Measurements from ENCODE around the gene SYNGR4. TPM values are rescaled to one million over a fixed set of nuclear protein-coding genes. Genes with fewer than 3 reads are reported as not detected.
A peak's percentile ranks its signal among the peaks of the same experiment; 100 is the strongest.

Gene SYNGR4
- total RNA-seq, 4 donors from 2014 or later: not detected

DNA sequence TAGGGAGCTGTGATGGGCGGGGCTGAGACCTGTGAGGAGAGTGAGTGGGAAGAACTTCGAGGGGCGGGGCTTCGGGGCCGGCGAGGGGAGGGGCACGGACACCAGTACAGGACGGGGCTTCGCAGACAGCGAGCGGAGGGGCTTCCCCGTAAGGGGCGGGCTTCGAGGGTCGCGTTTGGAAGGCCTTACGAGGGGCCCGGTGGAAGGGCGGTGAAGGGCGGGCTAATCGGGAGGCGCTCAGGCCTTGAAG lies 42.9 kb upstream of the SYNGR4 start:
- peak overlapping the region; percentile 54 to 75 for H3K4me3 ChIP-seq
- TF ChIP-seq POLR2A (IDR thresholded peaks at IDR 0.05) (peak in 1 of 2 donors; percentile 44), CTCF (IDR thresholded peaks at IDR 0.05) (no peak)
- no peaks in the 10 kb centered on the region for H3K9me3 ChIP-seq
- peak overlapping the region; percentile 97 to 100 for H3K27ac ChIP-seq
- DNase-seq: peak; percentile 97 to 99
- intact Hi-C loops (cut with DNase I; ENCODE audit: low total_unique reads): no loop called here
- no peaks in the 10 kb centered on the region for H3K4me1 ChIP-seq
- H3K36me3 ChIP-seq: no peaks in the 10 kb centered on the region
- no peaks in the 10 kb centered on the region for H3K27me3 ChIP-seq

DNA sequence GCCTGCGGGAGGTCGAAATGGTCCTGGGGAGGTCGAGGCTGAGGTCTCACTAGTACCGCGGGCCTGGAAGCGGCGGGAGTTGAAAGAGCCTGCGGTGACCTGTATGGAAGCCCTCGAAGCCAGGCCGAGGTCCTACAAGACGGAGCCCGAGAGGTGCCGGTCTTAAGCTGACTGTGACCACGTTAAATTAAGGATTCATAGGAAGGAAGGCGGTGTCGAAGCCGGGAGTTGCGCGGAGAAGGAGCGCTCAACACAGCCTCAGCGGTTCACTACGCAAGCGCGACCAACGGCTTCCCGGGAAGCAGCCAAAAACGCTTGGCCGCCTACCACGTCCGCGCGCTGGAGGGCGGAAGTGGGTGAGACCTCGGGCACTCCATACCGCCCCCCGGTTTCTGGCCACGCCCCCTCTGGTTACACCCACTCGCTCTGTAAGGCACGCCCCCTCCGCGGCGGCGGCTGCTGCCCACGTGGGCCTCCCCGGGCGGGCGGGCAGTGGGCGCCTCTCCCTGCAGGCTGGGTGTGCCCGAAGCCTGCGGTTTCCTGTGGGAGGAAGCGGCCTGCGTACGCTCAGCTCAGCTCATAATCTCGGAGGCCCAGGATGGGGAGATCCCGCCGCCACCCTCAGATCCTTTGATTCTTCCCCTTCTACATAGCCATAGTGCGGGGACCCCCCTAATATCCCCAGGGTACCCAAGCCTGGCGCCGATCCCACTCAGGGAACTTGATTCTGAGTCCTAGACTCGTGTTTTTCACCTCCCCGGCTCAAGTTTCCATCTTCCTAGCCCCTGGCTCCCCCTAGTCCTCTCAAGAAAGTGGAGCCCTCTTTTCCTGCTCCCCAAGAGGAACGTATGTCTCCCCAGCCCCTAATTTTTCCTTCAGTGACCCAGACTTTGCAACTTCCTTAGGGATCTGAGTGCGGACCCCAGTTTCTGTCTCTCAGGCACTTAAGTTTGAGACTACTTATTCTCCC lies 42.3 kb upstream of the SYNGR4 start:
- H3K9me3 ChIP-seq: no peaks in the 10 kb centered on the region
- no peaks in the 10 kb centered on the region for H3K36me3 ChIP-seq
- TF ChIP-seq CTCF (IDR thresholded peaks at IDR 0.05) (peak in 2 of 4 experiments; percentile 1 to 40), POLR2A (IDR thresholded peaks at IDR 0.05) (peak; percentile 68 to 85)
- H3K4me1 ChIP-seq: no peaks in the 10 kb centered on the region
- DNase-seq: peak; percentile 99
- peak overlapping the region; percentile 97 to 100 for H3K27ac ChIP-seq
- H3K27me3 ChIP-seq: no peaks in the 10 kb centered on the region
- peak overlapping the region; percentile 54 to 75 for H3K4me3 ChIP-seq
- intact Hi-C loops (cut with DNase I; ENCODE audit: low total_unique reads): no loop called here

DNA sequence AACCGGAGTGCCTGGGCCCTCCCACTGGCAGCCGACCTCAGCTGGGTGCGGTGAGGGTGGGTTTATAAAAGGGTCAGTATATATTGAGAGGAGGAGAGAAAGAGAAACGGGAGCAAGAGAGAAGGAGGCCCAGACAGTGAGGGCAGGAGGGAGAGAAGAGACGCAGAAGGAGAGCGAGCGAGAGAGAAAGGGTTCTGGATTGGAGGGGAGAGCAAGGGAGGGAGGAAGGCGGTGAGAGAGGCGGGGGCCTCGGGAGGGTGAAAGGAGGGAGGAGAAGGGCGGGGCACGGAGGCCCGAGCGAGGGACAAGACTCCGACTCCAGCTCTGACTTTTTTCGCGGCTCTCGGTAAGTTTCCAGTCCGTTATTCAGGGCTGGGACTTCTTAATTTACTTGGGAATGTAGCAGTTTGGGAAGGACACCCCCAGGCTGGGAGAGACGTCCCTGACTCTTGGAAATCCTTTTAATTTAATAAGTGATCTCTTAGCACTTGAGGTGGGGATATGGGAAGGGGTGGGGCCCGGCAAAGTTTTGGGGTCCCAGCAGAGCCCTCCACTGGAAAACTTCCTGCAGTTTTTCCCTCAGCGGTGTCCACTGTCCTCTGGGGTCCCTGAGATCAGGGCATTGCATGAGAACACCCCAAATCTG lies 38.8 kb upstream of the SYNGR4 start, which contains the start of gene EMP3:
Gene EMP3, plus strand, starts transcription at position 288 of the 646 bp plus-strand sequence. CDS start 1,293 bp downstream, outside the sequence.
- Histone ChIP-seq H3K9me3 (no peaks in the 10 kb centered on the region), H3K27ac (peak within 1 kb of the TSS; percentile 97 to 100), H3K4me3 (peak within 1 kb of the TSS; percentile 50 to 80), H3K36me3 (no peaks in the 10 kb centered on the region), H3K27me3 (no peaks in the 10 kb centered on the region), H3K4me1 (no peaks in the 10 kb centered on the region)
- DNase-seq: peak; percentile 88 to 91
- TF ChIP-seq POLR2A (IDR thresholded peaks at IDR 0.05): peak; percentile 54 to 67
- TF ChIP-seq CTCF (IDR thresholded peaks at IDR 0.05): no peak
- intact Hi-C loops (cut with DNase I; ENCODE audit: low total_unique reads): no loop called here

DNA sequence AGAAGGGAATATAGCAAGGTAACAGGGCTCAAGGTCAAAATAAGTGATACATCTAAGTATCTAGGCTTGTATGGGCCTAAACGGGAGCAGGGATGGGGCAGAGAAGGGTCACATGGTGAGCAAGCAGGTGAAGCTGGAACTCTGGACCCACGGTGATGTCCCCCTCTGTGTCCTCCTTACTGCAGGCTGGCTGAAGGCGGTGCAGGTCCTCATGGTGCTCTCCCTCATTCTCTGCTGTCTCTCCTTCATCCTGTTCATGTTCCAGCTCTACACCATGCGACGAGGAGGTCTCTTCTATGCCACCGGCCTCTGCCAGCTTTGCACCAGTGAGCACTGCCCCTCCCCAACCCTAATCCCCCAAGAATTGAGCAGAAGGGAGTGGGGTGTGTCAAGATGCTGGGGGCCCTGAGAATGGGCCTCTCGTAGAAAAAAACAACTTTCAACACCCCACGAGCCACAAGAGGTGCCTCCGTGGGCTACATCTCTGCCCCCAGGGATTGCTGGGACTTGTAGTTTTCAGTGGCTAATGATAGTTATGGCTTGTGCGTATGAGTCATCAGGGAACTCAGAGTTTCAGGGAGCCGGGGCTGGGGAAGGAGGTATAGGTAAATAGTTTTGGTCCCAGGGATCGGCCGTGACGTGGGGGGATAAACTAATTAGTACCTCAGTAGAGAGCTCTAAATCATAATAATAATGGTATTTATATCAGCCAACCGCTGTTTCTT lies 34.8 kb upstream of the SYNGR4 start:
- no peaks in the 10 kb centered on the region for H3K27me3 ChIP-seq
- H3K36me3 ChIP-seq: no peaks in the 10 kb centered on the region
- intact Hi-C loops (cut with DNase I; ENCODE audit: low total_unique reads): no loop called here
- H3K27ac ChIP-seq: peak overlapping the region; percentile 85 to 91
- TF ChIP-seq CTCF (IDR thresholded peaks at IDR 0.05) (no peak), POLR2A (IDR thresholded peaks at IDR 0.05) (no peak)
- DNase-seq: peak in 1 of 2 donors; percentile 60
- H3K4me3 ChIP-seq: no peak overlapping the region
- no peaks in the 10 kb centered on the region for H3K9me3 ChIP-seq
- H3K4me1 ChIP-seq: peaks cover 5 to 11% of the 10 kb centered on the region in 2 donors

Data from uterus (tissue), 4 donors.